ENCODE data around the gene ECE2. TPM values are rescaled to one million over a fixed set of nuclear protein-coding genes. Genes with fewer than 3 reads are reported as not detected.

Gene ECE2
- total RNA-seq, 2 donors from 2014 or later, result not detected

GRCh38 chr3:184317201-184317600, 41.4 kb downstream of the ECE2 start:
- 95 to 100% methylated on average over 1 to 5 of the region's 5 CpGs for WGBS, 2 experiments (ENCODE audit: insufficient coverage in 1 of 2, insufficient read length in 1 of 2)
- no peaks in the 10 kb centered on the region for H3K9me3 Mint-ChIP-seq
- peaks cover 59% of the 10 kb centered on the region for H3K36me3 ChIP-seq (ENCODE audit: control insufficient read depth, insufficient read depth, low read length)
- peaks cover 5% of the 10 kb centered on the region for H3K4me1 ChIP-seq (ENCODE audit: control insufficient read depth, insufficient read depth, low read length)
- no peak overlapping the region for H3K9ac ChIP-seq (ENCODE audit: extremely low read depth, low read length, poor library complexity, severe bottlenecking)
- H3K4me3 Mint-ChIP-seq, result peak overlapping the region; percentile 84
- TF ChIP-seq, protein P1, sequence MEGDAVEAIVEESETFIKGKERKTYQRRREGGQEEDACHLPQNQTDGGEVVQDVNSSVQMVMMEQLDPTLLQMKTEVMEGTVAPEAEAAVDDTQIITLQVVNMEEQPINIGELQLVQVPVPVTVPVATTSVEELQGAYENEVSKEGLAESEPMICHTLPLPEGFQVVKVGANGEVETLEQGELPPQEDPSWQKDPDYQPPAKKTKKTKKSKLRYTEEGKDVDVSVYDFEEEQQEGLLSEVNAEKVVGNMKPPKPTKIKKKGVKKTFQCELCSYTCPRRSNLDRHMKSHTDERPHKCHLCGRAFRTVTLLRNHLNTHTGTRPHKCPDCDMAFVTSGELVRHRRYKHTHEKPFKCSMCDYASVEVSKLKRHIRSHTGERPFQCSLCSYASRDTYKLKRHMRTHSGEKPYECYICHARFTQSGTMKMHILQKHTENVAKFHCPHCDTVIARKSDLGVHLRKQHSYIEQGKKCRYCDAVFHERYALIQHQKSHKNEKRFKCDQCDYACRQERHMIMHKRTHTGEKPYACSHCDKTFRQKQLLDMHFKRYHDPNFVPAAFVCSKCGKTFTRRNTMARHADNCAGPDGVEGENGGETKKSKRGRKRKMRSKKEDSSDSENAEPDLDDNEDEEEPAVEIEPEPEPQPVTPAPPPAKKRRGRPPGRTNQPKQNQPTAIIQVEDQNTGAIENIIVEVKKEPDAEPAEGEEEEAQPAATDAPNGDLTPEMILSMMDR (conservative IDR thresholded peaks at IDR 0.05), result no peak
- peak overlapping the region; percentile 95 for H3K4me3 ChIP-seq (ENCODE audit: low read length)
- peak overlapping the region; percentile 20 for H3K27ac Mint-ChIP-seq
- H3K27ac ChIP-seq (ENCODE audit: low read depth, low read length), result no peak overlapping the region
- DNase-seq, result no peak
- peaks cover 46% of the 10 kb centered on the region for H3K36me3 Mint-ChIP-seq (ENCODE audit: low read depth)
- no peaks in the 10 kb centered on the region for H3K27me3 Mint-ChIP-seq (ENCODE audit: insufficient read depth)
- H3K9me3 ChIP-seq (ENCODE audit: control insufficient read depth, low read length), result no peaks in the 10 kb centered on the region
- no peaks in the 10 kb centered on the region for H3K27me3 ChIP-seq (ENCODE audit: control insufficient read depth, insufficient read depth, low read length, poor library complexity, severe bottlenecking)
- peaks cover 22% of the 10 kb centered on the region for H3K4me1 Mint-ChIP-seq

DNA sequence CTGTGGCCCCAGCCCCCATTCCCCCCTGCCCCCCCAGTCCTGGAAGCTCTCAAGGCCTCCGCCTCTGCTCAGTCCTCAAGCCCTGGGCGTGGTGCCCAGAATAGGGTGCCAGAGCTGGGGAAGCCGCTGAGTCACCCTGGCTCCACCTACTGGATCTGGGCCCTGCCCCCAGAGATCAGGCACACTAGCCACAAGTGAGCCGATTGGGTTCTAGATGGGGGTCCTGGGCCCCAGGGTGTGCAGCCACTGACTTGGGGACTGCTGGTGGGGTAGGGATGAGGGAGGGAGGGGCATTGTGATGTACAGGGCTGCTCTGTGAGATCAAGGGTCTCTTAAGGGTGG, 44.3 kb downstream of the ECE2 start:
- WGBS, 2 experiments (ENCODE audit: insufficient coverage in 1 of 2, insufficient read length in 1 of 2), result 95% methylated on average over 4 of the region's 4 CpGs; no CpG with 5 or more reads in 1 of the 2 experiments
- Histone ChIP-seq H3K27me3 (ENCODE audit: control insufficient read depth, insufficient read depth, low read length, poor library complexity, severe bottlenecking) (no peaks in the 10 kb centered on the region), H3K27ac (ENCODE audit: low read depth, low read length) (no peak overlapping the region), H3K9me3 (ENCODE audit: control insufficient read depth, low read length) (no peaks in the 10 kb centered on the region), H3K4me1 (ENCODE audit: control insufficient read depth, insufficient read depth, low read length) (peaks cover 5% of the 10 kb centered on the region), H3K36me3 (ENCODE audit: control insufficient read depth, insufficient read depth, low read length) (peaks cover 87% of the 10 kb centered on the region), H3K9ac (ENCODE audit: extremely low read depth, low read length, poor library complexity, severe bottlenecking) (no peak overlapping the region), H3K4me3 (ENCODE audit: low read length) (no peak overlapping the region)
- H3K27me3 Mint-ChIP-seq (ENCODE audit: insufficient read depth), result no peaks in the 10 kb centered on the region
- H3K4me3 Mint-ChIP-seq, result no peak overlapping the region
- TF ChIP-seq, protein P1 (conservative IDR thresholded peaks at IDR 0.05), result no peak
- H3K27ac Mint-ChIP-seq, result no peak overlapping the region
- DNase-seq, result no peak
- no peaks in the 10 kb centered on the region for H3K9me3 Mint-ChIP-seq
- peaks cover 22% of the 10 kb centered on the region for H3K4me1 Mint-ChIP-seq
- peaks cover 72% of the 10 kb centered on the region for H3K36me3 Mint-ChIP-seq (ENCODE audit: low read depth)

- peaks cover 86% of the 10 kb centered on the region for H3K36me3 Mint-ChIP-seq (ENCODE audit: low read depth)
- no peaks in the 10 kb centered on the region for H3K27me3 ChIP-seq (ENCODE audit: control insufficient read depth, insufficient read depth, low read length, poor library complexity, severe bottlenecking)
- TF ChIP-seq, protein P1 (conservative IDR thresholded peaks at IDR 0.05), result no peak
- no peak overlapping the region for H3K4me3 ChIP-seq (ENCODE audit: low read length)
- no peaks in the 10 kb centered on the region for H3K27me3 Mint-ChIP-seq (ENCODE audit: insufficient read depth)
- peaks cover 2% of the 10 kb centered on the region for H3K4me1 ChIP-seq (ENCODE audit: control insufficient read depth, insufficient read depth, low read length)
- no peaks in the 10 kb centered on the region for H3K9me3 Mint-ChIP-seq
- H3K9me3 ChIP-seq (ENCODE audit: control insufficient read depth, low read length), result no peaks in the 10 kb centered on the region
- no peak for DNase-seq
- no peak overlapping the region for H3K9ac ChIP-seq (ENCODE audit: extremely low read depth, low read length, poor library complexity, severe bottlenecking)
- 92% methylated on average over 4 of the region's 5 CpGs; no CpG with 5 or more reads in 1 of the 2 experiments for WGBS, 2 experiments (ENCODE audit: insufficient coverage in 1 of 2, insufficient read length in 1 of 2)
- peaks cover 98% of the 10 kb centered on the region for H3K36me3 ChIP-seq (ENCODE audit: control insufficient read depth, insufficient read depth, low read length)
- peaks cover 15% of the 10 kb centered on the region for H3K4me1 Mint-ChIP-seq
- no peak overlapping the region for H3K27ac ChIP-seq (ENCODE audit: low read depth, low read length)
- no peak overlapping the region for H3K4me3 Mint-ChIP-seq
- no peak overlapping the region for H3K27ac Mint-ChIP-seq
Observed at GRCh38 chr3:184321666-184322065, 45.8 kb downstream of the ECE2 start.

Data from endodermal cell (in vitro differentiated cells).